Adrenal gland (tissue), 12 donors: ENCODE data around the gene EPS8L2. TPM values are rescaled to one million over a fixed set of nuclear protein-coding genes. Genes with fewer than 3 reads are reported as not detected.

Source experiments
- DNase-seq, 7 donors: peaks; one replicate each; pipeline ENCODE4 v3.0.0-alpha.2; 2019 to 2020
- H3K27ac ChIP-seq, 5 donors: fragments of 200-600 bp; sonication (generic) in 4 of 5; 1 replicate in 3 of 5; 2 replicates in 2 of 5; pipeline versions ENCODE4 v1.5.1 to v1.8.0; 2016 to 2020; ENCODE audit warnings: mild to moderate bottlenecking in 1 of 5
- H3K27me3 ChIP-seq: fragments of 200-600 bp; 2 replicates; pipeline ENCODE4 v1.8.0; 2021
- H3K36me3 ChIP-seq, 2 donors: fragments of 200-600 bp; replicated peaks in 1 of 2; 1 replicate in 1 of 2; 2 replicates in 1 of 2; pipeline versions ENCODE4 v1.5.1 to v1.8.0; 2018 to 2022
- H3K4me1 ChIP-seq, 2 donors: fragments of 200-600 bp; replicated peaks in 1 of 2; 1 replicate in 1 of 2; 2 replicates in 1 of 2; pipeline versions ENCODE4 v1.5.1 to v1.8.0; 2018 to 2021
- H3K4me3 ChIP-seq, 4 donors: fragments of 200-600 bp; sonication (generic) in 3 of 4; one replicate each; pipeline ENCODE4 v1.5.1; 2016 to 2018
- H3K9me3 ChIP-seq, 3 donors: fragments of 200-600 bp; sonication (generic) in 1 of 3; replicated peaks in 1 of 3; 1 replicate in 2 of 3; 2 replicates in 1 of 3; pipeline versions ENCODE4 v1.5.1 to v1.8.0; 2016 to 2021
- POLR2A ChIP-seq, 2 donors: fragments of 450-650 bp; IDR thresholded peaks; one replicate each; pipeline ENCODE4 v1.6.1; 2017; ENCODE audit warnings: antibody characterized with exemption in 2 of 2, mild to moderate bottlenecking in 2 of 2, moderate library complexity in 1 of 2
- WGBS, 4 donors: extraction: QIAGEN DNeasy Blood & Tissue Kit in 2 of 4; methylation state at CpG; one replicate each; pipeline versions ENCODE4 v1.1.5 to v1.1.7; 2013 to 2017; 5-methylcytosine and 5-hydroxymethylcytosine counted together
- intact Hi-C, 2 donors: fragments of 100-400 bp; cut with DNase I; formaldehyde crosslinking; loops; one replicate each; pipeline versions ENCODE4 v1.14.1 to v1.15.0; 2022 to 2023
- polyA plus RNA-seq, 3 donors: library from polyadenylated mRNA; stranded (reverse); fragments of 200-250 nt in 2 of 3; fragments of 350-450 nt in 1 of 3; fragmentation: Illumina TruSeq in 1 of 3; extraction: RNeasy Lipid Tissue Mini Kit (QIAGEN cat#74804) in 1 of 3; gene quantifications; one replicate each; pipeline ENCODE4 v1.2.3, GENCODE V29; 2013 to 2014
- total RNA-seq, 9 donors: library from RNA; depleted of rRNA in 4 of 9; stranded (reverse); fragments of >200 nt in 4 of 9; fragments of 120-200 nt in 1 of 9; fragmentation: NEBNext Ultra II Directional in 1 of 9; extraction: Animal tissue kit (Norgen Biotek cat#: 25700) in 1 of 9; gene quantifications; one replicate each; pipeline versions ENCODE4 v1.1.0 to v1.2.4, GENCODE V29; 2013 to 2023
- TF ChIP-seq, protein P1 (sequence below), 6 experiments: fragments of 450-650 bp in 4 of 6; fragments of 200-600 bp in 2 of 6; sonication (generic) in 1 of 6; IDR thresholded peaks; 1 replicate in 5 of 6; 2 replicates in 1 of 6; pipeline versions ENCODE4 v1.5.1 to v1.8.0; 2016 to 2021; ENCODE audit warnings: antibody characterized with exemption in 6 of 6, mild to moderate bottlenecking in 2 of 6, moderate library complexity in 1 of 6
- donor health status: healthy with polysubstance abuse.
- donor health status: Bipolar disorder and iron deficiency.
- donor health status: DM: yes; HTN: yes; CAD: no.
- donor health status: DM: no; HTN: no; CAD: no.
- donor health status: DM: no; HTN: no; CAD: no.
- donor health status: DM: yes; HTN: yes; CAD: no.

Gene EPS8L2
- total and polyA plus RNA-seq, 12 donors: 2.7 to 57.7 (median 33.0) TPM

DNA sequence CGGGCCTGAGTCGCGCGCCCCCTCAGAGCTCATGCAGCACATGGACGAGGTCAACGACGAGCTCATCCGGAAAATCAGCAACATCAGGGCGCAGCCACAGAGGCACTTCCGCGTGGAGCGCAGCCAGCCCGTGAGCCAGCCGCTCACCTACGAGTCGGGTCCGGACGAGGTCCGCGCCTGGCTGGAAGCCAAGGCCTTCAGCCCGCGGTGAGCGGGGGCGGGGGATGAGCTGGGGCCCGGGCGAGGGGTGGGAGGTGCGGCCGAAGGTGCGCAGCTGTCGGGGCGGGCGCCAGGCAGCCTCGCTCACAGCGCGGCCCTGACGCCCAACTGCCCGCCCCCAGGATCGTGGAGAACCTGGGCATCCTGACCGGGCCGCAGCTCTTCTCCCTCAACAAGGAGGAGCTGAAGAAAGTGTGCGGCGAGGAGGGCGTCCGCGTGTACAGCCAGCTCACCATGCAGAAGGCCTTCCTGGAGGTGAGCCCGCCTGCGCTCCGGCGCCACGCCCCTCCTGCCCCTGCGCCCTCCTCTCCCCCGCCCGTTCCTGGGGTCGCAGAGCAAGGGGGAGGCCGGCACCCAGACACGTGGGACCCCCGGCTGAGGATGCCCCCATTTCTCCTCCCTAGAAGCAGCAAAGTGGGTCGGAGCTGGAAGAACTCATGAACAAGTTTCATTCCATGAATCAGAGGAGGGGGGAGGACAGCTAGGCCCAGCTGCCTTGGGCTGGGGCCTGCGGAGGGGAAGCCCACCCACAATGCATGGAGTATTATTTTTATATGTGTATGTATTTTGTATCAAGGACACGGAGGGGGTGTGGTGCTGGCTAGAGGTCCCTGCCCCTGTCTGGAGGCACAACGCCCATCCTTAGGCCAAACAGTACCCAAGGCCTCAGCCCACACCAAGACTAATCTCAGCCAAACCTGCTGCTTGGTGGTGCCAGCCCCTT is 20.5 kb downstream of the EPS8L2 start:
- DNase-seq: peak in 6 of 7 donors; percentile 62 to 76 (median 75)
- Histone ChIP-seq H3K9me3 (no peaks in the 10 kb centered on the region), H3K27me3 (peaks cover 18% of the 10 kb centered on the region), H3K27ac (peak overlapping the region in 4 of 5 donors; percentile 43 to 85 (median 72)), H3K36me3 (no peaks in the 10 kb centered on the region), H3K4me1 (peaks cover 11 to 26% of the 10 kb centered on the region in 2 donors), H3K4me3 (peak overlapping the region in 1 of 4 donors; percentile 1)
- no peak for TF ChIP-seq POLR2A (IDR thresholded peaks at IDR 0.05)
- TF ChIP-seq, protein P1, sequence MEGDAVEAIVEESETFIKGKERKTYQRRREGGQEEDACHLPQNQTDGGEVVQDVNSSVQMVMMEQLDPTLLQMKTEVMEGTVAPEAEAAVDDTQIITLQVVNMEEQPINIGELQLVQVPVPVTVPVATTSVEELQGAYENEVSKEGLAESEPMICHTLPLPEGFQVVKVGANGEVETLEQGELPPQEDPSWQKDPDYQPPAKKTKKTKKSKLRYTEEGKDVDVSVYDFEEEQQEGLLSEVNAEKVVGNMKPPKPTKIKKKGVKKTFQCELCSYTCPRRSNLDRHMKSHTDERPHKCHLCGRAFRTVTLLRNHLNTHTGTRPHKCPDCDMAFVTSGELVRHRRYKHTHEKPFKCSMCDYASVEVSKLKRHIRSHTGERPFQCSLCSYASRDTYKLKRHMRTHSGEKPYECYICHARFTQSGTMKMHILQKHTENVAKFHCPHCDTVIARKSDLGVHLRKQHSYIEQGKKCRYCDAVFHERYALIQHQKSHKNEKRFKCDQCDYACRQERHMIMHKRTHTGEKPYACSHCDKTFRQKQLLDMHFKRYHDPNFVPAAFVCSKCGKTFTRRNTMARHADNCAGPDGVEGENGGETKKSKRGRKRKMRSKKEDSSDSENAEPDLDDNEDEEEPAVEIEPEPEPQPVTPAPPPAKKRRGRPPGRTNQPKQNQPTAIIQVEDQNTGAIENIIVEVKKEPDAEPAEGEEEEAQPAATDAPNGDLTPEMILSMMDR (IDR thresholded peaks at IDR 0.05): no peak
- intact Hi-C loops: loop anchor here in 1 of 2 donors (10.0 kb wide), 1 partner anchor 172 kb away; no protein-coding TSS in a partner anchor
- WGBS, 4 donors: 7 to 41% (median 21%) methylated on average over 9 to 61 of the region's 61 CpGs

GRCh38 chr11:727281-727701 is 21.3 kb downstream of the EPS8L2 start:
- Histone ChIP-seq H3K4me1 (peaks cover 11 to 26% of the 10 kb centered on the region in 2 donors), H3K4me3 (no peak overlapping the region), H3K36me3 (no peaks in the 10 kb centered on the region), H3K27me3 (peaks cover 11% of the 10 kb centered on the region), H3K9me3 (no peaks in the 10 kb centered on the region), H3K27ac (peak overlapping the region in 4 of 5 donors; percentile 33 to 85 (median 72))
- intact Hi-C loops: loop anchor here in 1 of 2 donors (10.0 kb wide), 1 partner anchor 172 kb away; no protein-coding TSS in a partner anchor
- TF ChIP-seq, protein P1 (IDR thresholded peaks at IDR 0.05): no peak
- no peak for TF ChIP-seq POLR2A (IDR thresholded peaks at IDR 0.05)
- DNase-seq: no peak
- WGBS, 4 donors: 87 to 92% (median 88%) methylated on average over 5 to 12 of the region's 12 CpGs

DNA sequence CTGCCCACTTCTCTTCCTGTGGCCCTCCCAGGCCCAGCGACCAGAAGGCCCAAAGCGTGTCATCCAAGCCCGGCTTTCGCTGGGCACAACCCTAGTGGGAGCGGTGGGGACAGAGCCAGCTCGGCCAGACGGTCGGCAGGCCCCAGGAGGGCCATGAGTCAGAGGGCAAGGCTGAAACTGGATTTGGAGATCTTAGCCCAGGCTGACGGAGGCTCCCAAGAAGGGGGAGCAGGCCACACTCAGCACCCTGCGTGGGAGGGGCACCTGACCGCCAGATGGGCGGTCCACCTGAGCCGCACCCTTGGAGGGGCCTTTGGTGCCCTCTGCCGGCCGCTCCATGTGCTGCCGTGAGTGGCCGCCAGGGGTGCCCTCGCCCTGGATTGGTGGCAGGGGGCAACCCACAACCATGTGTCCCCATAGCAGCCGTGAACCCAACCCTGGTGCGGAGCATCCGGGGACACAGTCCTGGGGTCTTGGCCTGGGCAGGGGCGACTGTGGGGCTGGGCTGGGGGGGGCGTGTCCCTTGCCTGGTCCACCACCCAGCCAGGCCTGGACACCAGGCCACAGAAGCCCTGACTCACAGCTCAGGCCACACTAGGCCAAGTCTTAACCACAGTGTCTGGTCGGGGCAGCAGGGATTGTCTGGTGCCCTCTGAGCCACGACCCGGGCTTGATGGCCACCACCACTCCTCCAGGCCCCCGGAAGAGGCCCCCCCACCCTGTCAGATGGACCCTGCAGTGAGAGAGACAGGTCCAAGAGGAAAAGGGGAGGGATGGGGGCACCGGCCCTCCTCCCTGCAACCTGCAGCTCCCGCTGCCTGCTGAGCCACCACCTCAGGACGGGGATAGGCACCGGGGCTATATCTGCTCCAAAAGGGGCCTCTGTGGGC is 22.1 kb downstream of the EPS8L2 start:
- DNase-seq: peak; percentile 85 to 96 (median 92)
- no peak overlapping the region for H3K4me3 ChIP-seq
- no peak for TF ChIP-seq POLR2A (IDR thresholded peaks at IDR 0.05)
- TF ChIP-seq, protein P1 (IDR thresholded peaks at IDR 0.05): peak; percentile 93 to 99 (median 97)
- H3K9me3 ChIP-seq: no peaks in the 10 kb centered on the region
- H3K36me3 ChIP-seq: no peaks in the 10 kb centered on the region
- H3K4me1 ChIP-seq: peaks cover 11 to 26% of the 10 kb centered on the region in 2 donors
- H3K27ac ChIP-seq: peak overlapping the region in 4 of 5 donors; percentile 33 to 85 (median 72)
- 2 to 84% (median 30%) methylated on average over 4 to 31 of the region's 31 CpGs for WGBS, 4 donors
- intact Hi-C loops: loop anchor here in 1 of 2 donors (10.0 kb wide), 1 partner anchor 173 kb away; no protein-coding TSS in a partner anchor
- peaks cover 9% of the 10 kb centered on the region for H3K27me3 ChIP-seq
